ENCODE data around the gene LHPP.

GRCh38 chr10:124616836-124617130 is 155.2 kb downstream of the LHPP start:
- TF ChIP-seq EP300 (IDR thresholded peaks at IDR 0.05) (no peak), CTCF (IDR thresholded peaks at IDR 0.05) (no peak), POLR2A (IDR thresholded peaks at IDR 0.05) (no peak)
